ENCODE measurements around the gene GINS1. TPM values are rescaled to one million over a fixed set of nuclear protein-coding genes. Genes with fewer than 3 reads are reported as not detected.

The GINS1 gene
- total RNA-seq, 6 experiments from 2014 or later, result 0.37 to 3.5 (median 0.76) TPM

- Histone ChIP-seq H3K27me3 (no peaks in the 10 kb centered on the region), H3K4me1 (no peaks in the 10 kb centered on the region), H3K27ac (no peak overlapping the region), H3K36me3 (no peaks in the 10 kb centered on the region), H3K4me3 (no peak overlapping the region), H3K9me3 (no peaks in the 10 kb centered on the region)
- TF ChIP-seq POLR2A (IDR thresholded peaks at IDR 0.05), result no peak
- no peak for TF ChIP-seq CTCF (IDR thresholded peaks at IDR 0.05)
- DNase-seq (no peak), ATAC-seq (no peak)
- 71% methylated on average over 4 of the region's 4 CpGs for WGBS (ENCODE audit: insufficient coverage, low coverage, low lambda C conversion rate, missing lambda C conversion rate)
- intact Hi-C loops (cut with DNase I), result no loop called here
Measured at GRCh38 chr20:25437153-25437581, 29.7 kb downstream of the GINS1 start.

- DNase-seq (no peak), ATAC-seq (no peak)
- Histone ChIP-seq H3K9me3 (no peaks in the 10 kb centered on the region), H3K4me3 (no peak overlapping the region), H3K4me1 (no peaks in the 10 kb centered on the region), H3K27ac (no peak overlapping the region), H3K36me3 (no peaks in the 10 kb centered on the region), H3K27me3 (no peaks in the 10 kb centered on the region)
- TF ChIP-seq POLR2A (IDR thresholded peaks at IDR 0.05) (no peak), CTCF (IDR thresholded peaks at IDR 0.05) (no peak)
- WGBS (ENCODE audit: insufficient coverage, low coverage, low lambda C conversion rate, missing lambda C conversion rate), result 73% methylated on average over 3 of the region's 3 CpGs
- intact Hi-C loops (cut with DNase I), result no loop called here
Measured at GRCh38 chr20:25439328-25439727, 31.9 kb downstream of the GINS1 start.

DNA sequence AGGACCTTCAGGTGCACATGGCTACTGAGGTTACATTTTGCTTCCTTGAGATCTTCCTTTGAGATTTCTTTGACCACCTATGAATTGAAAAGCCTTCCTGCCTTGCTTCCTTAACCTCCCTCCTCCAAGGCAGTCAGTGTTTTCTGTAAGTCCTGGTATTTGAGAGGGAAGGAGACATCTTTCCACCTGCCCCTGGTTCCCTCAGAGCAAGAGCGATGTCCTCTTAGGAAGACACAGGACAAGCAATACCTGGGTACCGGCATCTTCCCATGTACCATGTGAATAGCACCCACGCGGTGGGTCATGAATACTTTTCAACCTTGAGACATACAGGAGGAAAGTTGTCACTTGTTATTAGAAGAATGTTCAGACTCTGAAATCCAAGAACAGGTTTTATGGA, 37.1 kb downstream of the GINS1 start:
- Histone ChIP-seq H3K9me3 (no peaks in the 10 kb centered on the region), H3K4me1 (no peaks in the 10 kb centered on the region), H3K27ac (no peak overlapping the region), H3K36me3 (no peaks in the 10 kb centered on the region), H3K27me3 (no peaks in the 10 kb centered on the region), H3K4me3 (no peak overlapping the region)
- intact Hi-C loops (cut with DNase I), result no loop called here
- WGBS (ENCODE audit: insufficient coverage, low coverage, low lambda C conversion rate, missing lambda C conversion rate), result 100% methylated on average over 4 of the region's 4 CpGs
- no peak for ATAC-seq
- no peak for DNase-seq
- TF ChIP-seq POLR2A (IDR thresholded peaks at IDR 0.05), result no peak

DNA sequence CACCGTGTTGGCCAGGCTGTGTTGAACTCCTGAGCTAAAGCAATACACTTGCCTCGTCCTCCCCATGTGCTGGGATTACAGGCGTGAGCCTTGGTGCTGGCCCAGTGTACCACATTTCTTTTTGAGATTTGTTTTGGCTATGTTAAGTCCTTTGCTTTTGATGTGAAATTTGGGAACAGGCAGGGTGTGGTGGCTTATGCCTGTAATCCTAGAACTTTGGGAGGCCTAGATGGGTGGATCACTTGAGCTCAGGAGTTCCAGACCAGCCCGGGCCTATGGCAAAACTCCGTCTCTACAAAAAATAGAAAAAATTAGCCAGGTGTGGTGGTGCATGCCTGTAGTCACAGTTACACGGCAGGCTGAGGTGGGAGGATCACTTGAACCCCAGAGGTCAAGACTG, 40.2 kb downstream of the GINS1 start:
- H3K27me3 ChIP-seq, result no peaks in the 10 kb centered on the region
- no peak for TF ChIP-seq POLR2A (IDR thresholded peaks at IDR 0.05)
- no peak for TF ChIP-seq CTCF (IDR thresholded peaks at IDR 0.05)
- H3K4me1 ChIP-seq, result no peaks in the 10 kb centered on the region
- no peak for DNase-seq
- no peaks in the 10 kb centered on the region for H3K9me3 ChIP-seq
- no peak for ATAC-seq
- H3K27ac ChIP-seq, result no peak overlapping the region
- 96% methylated on average over 5 of the region's 6 CpGs for WGBS (ENCODE audit: insufficient coverage, low coverage, low lambda C conversion rate, missing lambda C conversion rate)
- no peak overlapping the region for H3K4me3 ChIP-seq
- intact Hi-C loops (cut with DNase I), result no loop called here
- H3K36me3 ChIP-seq, result peaks cover 0 to 4% (median 0%) of the 10 kb centered on the region in 4 donors

DNA sequence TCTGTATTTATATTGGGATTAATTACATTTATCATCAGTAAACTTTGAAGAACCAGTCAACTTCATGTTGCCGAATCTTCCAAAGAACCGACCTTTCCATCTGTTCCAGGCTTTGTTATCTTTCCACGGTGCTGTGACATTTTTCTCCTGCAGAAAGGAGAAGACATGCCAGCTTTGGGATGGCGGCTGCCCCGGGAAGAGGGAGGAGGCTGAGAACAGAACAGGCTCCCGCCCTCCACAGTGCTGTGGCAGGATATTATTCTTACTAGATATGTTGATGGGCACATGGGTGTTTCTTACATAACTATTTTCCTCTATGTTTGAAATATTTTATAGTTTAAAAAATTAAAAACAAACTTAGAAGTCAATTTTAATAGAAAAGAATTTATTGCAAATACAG, 44.9 kb downstream of the GINS1 start:
- TF ChIP-seq CTCF (IDR thresholded peaks at IDR 0.05) (no peak), POLR2A (IDR thresholded peaks at IDR 0.05) (no peak)
- H3K9me3 ChIP-seq, result no peaks in the 10 kb centered on the region
- no peak overlapping the region for H3K4me3 ChIP-seq
- intact Hi-C loops (cut with DNase I), result no loop called here
- peaks cover 0 to 13% (median 3%) of the 10 kb centered on the region in 4 donors for H3K36me3 ChIP-seq
- ATAC-seq, result no peak
- no peaks in the 10 kb centered on the region for H3K27me3 ChIP-seq
- no peak for DNase-seq
- no peak overlapping the region for H3K27ac ChIP-seq
- no peaks in the 10 kb centered on the region for H3K4me1 ChIP-seq
- WGBS (ENCODE audit: insufficient coverage, low coverage, low lambda C conversion rate, missing lambda C conversion rate), result 82% methylated on average over 6 of the region's 6 CpGs
